Measurements from ENCODE around the gene RNF220. TPM values are rescaled to one million over a fixed set of nuclear protein-coding genes. Genes with fewer than 3 reads are reported as not detected.

The RNF220 gene
- total RNA-seq, 1 experiment from 2014 or later: 128 TPM

DNA sequence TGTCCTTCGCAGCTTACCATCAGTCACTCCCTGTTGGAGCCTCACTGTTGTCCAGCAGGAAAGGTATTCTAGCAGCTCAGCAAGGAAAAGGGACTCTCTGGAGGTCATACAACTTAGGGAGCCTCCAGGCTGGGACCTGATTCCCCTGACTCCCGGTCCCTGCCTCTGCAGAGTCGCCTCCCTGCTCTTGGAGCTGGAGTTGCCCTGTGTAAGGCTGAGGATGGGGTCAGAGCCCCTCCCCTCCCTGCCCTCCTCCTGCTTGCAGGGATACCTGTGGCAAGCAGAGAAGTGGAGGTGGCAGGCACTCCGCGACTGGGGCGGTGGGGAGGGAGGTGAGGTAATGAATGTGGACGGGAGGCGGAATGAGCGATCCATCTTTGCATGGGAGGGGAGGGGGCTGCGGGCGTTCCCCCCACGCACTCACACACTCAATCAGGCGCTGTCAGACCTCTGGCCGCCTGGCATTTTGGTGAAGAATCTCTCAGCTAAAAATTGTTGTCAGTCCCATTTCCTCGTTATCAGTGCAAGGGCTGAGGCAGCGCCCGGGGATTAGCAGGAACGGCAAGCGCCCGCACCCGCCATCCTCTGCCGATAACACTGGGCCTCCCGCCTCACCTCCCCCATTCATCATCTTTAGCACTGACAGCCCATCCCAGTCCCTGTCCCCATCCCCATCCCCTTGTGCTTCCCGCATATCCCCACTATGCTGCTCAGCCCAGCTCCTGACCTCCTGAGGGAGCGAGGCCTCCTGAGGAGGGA, 204.9 kb downstream of the RNF220 start:
- Mint-ChIP-seq H3K4me1 (peaks cover 11% of the 10 kb centered on the region), H3K27ac (no peak overlapping the region), H3K27me3 (ENCODE audit: low read depth) (no peaks in the 10 kb centered on the region), H3K4me3 (no peak overlapping the region), H3K36me3 (no peaks in the 10 kb centered on the region), H3K9me3 (no peaks in the 10 kb centered on the region)
- TF ChIP-seq ARID4B (CRISPR knock-in tag; IDR thresholded peaks at IDR 0.05; ENCODE audit: borderline replicate concordance) (no peak), IRF1 (CRISPR knock-in tag; IDR thresholded peaks at IDR 0.05) (no peak), NR1H2 (CRISPR knock-in tag; IDR thresholded peaks at IDR 0.05) (no peak), PRRX2 (CRISPR knock-in tag; IDR thresholded peaks at IDR 0.05) (no peak), MYBL2 (CRISPR knock-in tag; IDR thresholded peaks at IDR 0.05) (no peak), RELA (CRISPR knock-in tag; IDR thresholded peaks at IDR 0.05; ENCODE audit: borderline replicate concordance) (no peak), NFE2L1 (CRISPR knock-in tag; IDR thresholded peaks at IDR 0.05) (no peak), AFF4 (CRISPR knock-in tag; IDR thresholded peaks at IDR 0.05; ENCODE audit: borderline replicate concordance) (no peak), E2F1 (CRISPR knock-in tag; IDR thresholded peaks at IDR 0.05) (no peak), SOX15 (CRISPR knock-in tag; IDR thresholded peaks at IDR 0.05) (no peak)
- TF ChIP-seq, protein P1, sequence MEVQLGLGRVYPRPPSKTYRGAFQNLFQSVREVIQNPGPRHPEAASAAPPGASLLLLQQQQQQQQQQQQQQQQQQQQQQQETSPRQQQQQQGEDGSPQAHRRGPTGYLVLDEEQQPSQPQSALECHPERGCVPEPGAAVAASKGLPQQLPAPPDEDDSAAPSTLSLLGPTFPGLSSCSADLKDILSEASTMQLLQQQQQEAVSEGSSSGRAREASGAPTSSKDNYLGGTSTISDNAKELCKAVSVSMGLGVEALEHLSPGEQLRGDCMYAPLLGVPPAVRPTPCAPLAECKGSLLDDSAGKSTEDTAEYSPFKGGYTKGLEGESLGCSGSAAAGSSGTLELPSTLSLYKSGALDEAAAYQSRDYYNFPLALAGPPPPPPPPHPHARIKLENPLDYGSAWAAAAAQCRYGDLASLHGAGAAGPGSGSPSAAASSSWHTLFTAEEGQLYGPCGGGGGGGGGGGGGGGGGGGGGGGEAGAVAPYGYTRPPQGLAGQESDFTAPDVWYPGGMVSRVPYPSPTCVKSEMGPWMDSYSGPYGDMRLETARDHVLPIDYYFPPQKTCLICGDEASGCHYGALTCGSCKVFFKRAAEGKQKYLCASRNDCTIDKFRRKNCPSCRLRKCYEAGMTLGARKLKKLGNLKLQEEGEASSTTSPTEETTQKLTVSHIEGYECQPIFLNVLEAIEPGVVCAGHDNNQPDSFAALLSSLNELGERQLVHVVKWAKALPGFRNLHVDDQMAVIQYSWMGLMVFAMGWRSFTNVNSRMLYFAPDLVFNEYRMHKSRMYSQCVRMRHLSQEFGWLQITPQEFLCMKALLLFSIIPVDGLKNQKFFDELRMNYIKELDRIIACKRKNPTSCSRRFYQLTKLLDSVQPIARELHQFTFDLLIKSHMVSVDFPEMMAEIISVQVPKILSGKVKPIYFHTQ (CRISPR knock-in tag; IDR thresholded peaks at IDR 0.05): no peak
- TF ChIP-seq, protein P2, sequence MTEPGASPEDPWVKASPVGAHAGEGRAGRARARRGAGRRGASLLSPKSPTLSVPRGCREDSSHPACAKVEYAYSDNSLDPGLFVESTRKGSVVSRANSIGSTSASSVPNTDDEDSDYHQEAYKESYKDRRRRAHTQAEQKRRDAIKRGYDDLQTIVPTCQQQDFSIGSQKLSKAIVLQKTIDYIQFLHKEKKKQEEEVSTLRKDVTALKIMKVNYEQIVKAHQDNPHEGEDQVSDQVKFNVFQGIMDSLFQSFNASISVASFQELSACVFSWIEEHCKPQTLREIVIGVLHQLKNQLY (CRISPR knock-in tag; IDR thresholded peaks at IDR 0.05): no peak
- TF ChIP-seq, protein P3, sequence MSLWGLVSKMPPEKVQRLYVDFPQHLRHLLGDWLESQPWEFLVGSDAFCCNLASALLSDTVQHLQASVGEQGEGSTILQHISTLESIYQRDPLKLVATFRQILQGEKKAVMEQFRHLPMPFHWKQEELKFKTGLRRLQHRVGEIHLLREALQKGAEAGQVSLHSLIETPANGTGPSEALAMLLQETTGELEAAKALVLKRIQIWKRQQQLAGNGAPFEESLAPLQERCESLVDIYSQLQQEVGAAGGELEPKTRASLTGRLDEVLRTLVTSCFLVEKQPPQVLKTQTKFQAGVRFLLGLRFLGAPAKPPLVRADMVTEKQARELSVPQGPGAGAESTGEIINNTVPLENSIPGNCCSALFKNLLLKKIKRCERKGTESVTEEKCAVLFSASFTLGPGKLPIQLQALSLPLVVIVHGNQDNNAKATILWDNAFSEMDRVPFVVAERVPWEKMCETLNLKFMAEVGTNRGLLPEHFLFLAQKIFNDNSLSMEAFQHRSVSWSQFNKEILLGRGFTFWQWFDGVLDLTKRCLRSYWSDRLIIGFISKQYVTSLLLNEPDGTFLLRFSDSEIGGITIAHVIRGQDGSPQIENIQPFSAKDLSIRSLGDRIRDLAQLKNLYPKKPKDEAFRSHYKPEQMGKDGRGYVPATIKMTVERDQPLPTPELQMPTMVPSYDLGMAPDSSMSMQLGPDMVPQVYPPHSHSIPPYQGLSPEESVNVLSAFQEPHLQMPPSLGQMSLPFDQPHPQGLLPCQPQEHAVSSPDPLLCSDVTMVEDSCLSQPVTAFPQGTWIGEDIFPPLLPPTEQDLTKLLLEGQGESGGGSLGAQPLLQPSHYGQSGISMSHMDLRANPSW (CRISPR knock-in tag; conservative IDR thresholded peaks at IDR 0.05; ENCODE audit: low read depth): no peak
- ChIA-PET POLR2A (interaction anchor here (0.6 kb wide), 1 partner anchor 245 kb away, joined by 3 read pairs; no protein-coding TSS in a partner anchor), CTCF (interaction anchor here (0.5 to 5.0 kb wide), 29 partner anchors 8 to 392 kb away, joined by 3 to 112 read pairs (median 5); partner anchors contain the start of genes ARMH1 and TMEM53)
- ATAC-seq (peak; percentile 49), DNase-seq (ENCODE audit: low spot score) (peak; percentile 25)

Measured in WTC11 (cell line).